NB4 (cell line): ENCODE measurements around the gene SND1.

Experiments
- POLR2A ChIP-seq: IDR thresholded peaks from 2 replicates; pipeline ENCODE4 v1.6.1; 2011; ENCODE audit warnings: mild to moderate bottlenecking; ENCODE audit not compliant: insufficient read length; ENCODE audit errors: extremely low read depth
- TF ChIP-seq, protein P1 (sequence below): IDR thresholded peaks from one replicate; pipeline ENCODE4 v1.5.1; 2012; ENCODE audit warnings: low read depth, low read length

DNA sequence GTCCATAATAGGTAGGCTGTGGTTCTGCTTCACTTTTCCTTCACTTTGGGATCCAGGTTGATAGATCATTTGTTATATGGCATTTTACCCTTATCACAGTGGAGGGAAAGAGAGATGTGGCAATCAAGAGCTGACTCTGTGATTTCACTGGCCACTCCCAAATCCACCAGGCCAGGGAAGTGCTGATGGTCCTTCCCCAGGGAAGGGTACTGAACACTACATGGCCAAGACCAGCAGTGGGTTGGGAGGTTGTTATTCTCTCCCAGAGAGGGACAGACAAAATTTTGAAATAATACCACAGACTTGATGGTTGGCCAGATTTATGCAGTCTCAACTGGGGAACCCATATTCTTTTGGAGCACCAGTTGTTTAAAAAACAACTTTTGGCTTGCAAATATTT lies 102.5 kb downstream of the SND1 start:
- TF ChIP-seq, protein P1, sequence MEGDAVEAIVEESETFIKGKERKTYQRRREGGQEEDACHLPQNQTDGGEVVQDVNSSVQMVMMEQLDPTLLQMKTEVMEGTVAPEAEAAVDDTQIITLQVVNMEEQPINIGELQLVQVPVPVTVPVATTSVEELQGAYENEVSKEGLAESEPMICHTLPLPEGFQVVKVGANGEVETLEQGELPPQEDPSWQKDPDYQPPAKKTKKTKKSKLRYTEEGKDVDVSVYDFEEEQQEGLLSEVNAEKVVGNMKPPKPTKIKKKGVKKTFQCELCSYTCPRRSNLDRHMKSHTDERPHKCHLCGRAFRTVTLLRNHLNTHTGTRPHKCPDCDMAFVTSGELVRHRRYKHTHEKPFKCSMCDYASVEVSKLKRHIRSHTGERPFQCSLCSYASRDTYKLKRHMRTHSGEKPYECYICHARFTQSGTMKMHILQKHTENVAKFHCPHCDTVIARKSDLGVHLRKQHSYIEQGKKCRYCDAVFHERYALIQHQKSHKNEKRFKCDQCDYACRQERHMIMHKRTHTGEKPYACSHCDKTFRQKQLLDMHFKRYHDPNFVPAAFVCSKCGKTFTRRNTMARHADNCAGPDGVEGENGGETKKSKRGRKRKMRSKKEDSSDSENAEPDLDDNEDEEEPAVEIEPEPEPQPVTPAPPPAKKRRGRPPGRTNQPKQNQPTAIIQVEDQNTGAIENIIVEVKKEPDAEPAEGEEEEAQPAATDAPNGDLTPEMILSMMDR, result no peak
- no peak for TF ChIP-seq POLR2A
